IMR-90 (cell line): ENCODE results near the gene KRT38. TPM values are rescaled to one million over a fixed set of nuclear protein-coding genes. Genes with fewer than 3 reads are reported as not detected.

Experiments used
- ATAC-seq: fragments of 200-7000 bp; cut with Tn5 transposase; 2 replicates; pipeline ENCODE4 v1.9.1; 2020; ENCODE audit warnings: low read depth, mild to moderate bottlenecking, moderate library complexity
- BruUV-seq: library from RNA; stranded (reverse); fragments of 400-500 nt; replicated peaks from 2 replicates; lab custom pipeline; 2021; lab: Mats Ljungman, UMichigan
- CTCF ChIA-PET: fragments of 300-600 bp; formaldehyde crosslinking; extraction: SDS; loops from one replicate; lab custom pipeline; 2021; ENCODE audit warnings: antibody characterized with exemption; lab: Yijun Ruan, JAX
- POLR2A ChIA-PET: fragments of 300-600 bp; sonication (Branson Sonifier 250); formaldehyde crosslinking; loops from one replicate; lab custom pipeline; 2022; ENCODE audit warnings: antibody characterized with exemption; ENCODE audit not compliant: unreplicated experiment; lab: Charles Lee
- DNase-seq: peaks from one replicate; pipeline ENCODE4 v3.0.0; 2013
- H2AFZ ChIP-seq: replicated peaks from 2 replicates; pipeline ENCODE3; 2013; ENCODE audit warnings: low read length, mild to moderate bottlenecking; ENCODE audit not compliant: poor library complexity
- H2AK5ac ChIP-seq: 2 replicates; pipeline ENCODE4 v1.6.1; 2013; ENCODE audit warnings: low read depth, low read length, inconsistent platforms
- H2AK9ac ChIP-seq: replicated peaks from 2 replicates; pipeline ENCODE3; 2013; ENCODE audit warnings: mild to moderate bottlenecking, low read depth, low read length, moderate library complexity; ENCODE audit not compliant: poor library complexity
- H2BK120ac ChIP-seq: 2 replicates; pipeline ENCODE4 v1.6.1; 2013; ENCODE audit warnings: low read depth, low read length, inconsistent platforms
- H2BK15ac ChIP-seq: 3 replicates; pipeline ENCODE4 v1.6.1; 2013; ENCODE audit warnings: low read depth, low read length, inconsistent platforms
- H2BK20ac ChIP-seq: 2 replicates; pipeline ENCODE4 v1.6.1; 2013; ENCODE audit warnings: low read depth, mild to moderate bottlenecking, inconsistent platforms, low read length, moderate library complexity
- H2BK5ac ChIP-seq: 2 replicates; pipeline ENCODE4 v1.6.1; 2013; ENCODE audit warnings: mild to moderate bottlenecking, low read depth, low read length, inconsistent platforms; ENCODE audit not compliant: poor library complexity, severe bottlenecking
- H3K14ac ChIP-seq: replicated peaks from 2 replicates; pipeline ENCODE4 v1.6.1; 2013; ENCODE audit warnings: low read depth, low read length, inconsistent platforms
- H3K18ac ChIP-seq: 2 replicates; pipeline ENCODE4 v1.6.1; 2013; ENCODE audit warnings: low read depth, low read length, control low read depth
- H3K23ac ChIP-seq: 2 replicates; pipeline ENCODE4 v1.6.1; 2013; ENCODE audit warnings: low read depth, low read length, inconsistent platforms
- H3K27ac ChIP-seq: 2 replicates; pipeline ENCODE4 v1.5.1; 2013; ENCODE audit warnings: mild to moderate bottlenecking, control low read depth, low read length; ENCODE audit not compliant: insufficient read depth
- H3K27me3 ChIP-seq: 2 replicates; pipeline ENCODE4 v1.6.1; 2013; ENCODE audit warnings: low read length; ENCODE audit not compliant: control insufficient read depth, insufficient read depth
- H3K36me3 ChIP-seq: 2 replicates; pipeline ENCODE4 v1.6.1; 2013; ENCODE audit warnings: low read length, mixed read lengths; ENCODE audit not compliant: control insufficient read depth, insufficient read depth
- H3K4ac ChIP-seq: 2 replicates; pipeline ENCODE4 v1.6.1; 2013; ENCODE audit warnings: low read depth, low read length, inconsistent platforms
- H3K4me1 ChIP-seq: 2 replicates; pipeline ENCODE4 v1.6.1; 2013; ENCODE audit warnings: low read length, mixed read lengths; ENCODE audit not compliant: control insufficient read depth, insufficient read depth
- H3K4me2 ChIP-seq: 2 replicates; pipeline ENCODE4 v1.6.1; 2013; ENCODE audit warnings: low read depth, mild to moderate bottlenecking, control low read depth, low read length, moderate library complexity
- H3K4me3 ChIP-seq: 2 replicates; pipeline ENCODE4 v1.5.1; 2013; ENCODE audit warnings: low read depth, mild to moderate bottlenecking, control low read depth, low read length, moderate library complexity; ENCODE audit not compliant: insufficient read depth
- H3K56ac ChIP-seq: 2 replicates; pipeline ENCODE4 v1.6.1; 2013; ENCODE audit warnings: low read length, inconsistent platforms; ENCODE audit not compliant: insufficient read depth; ENCODE audit errors: extremely low read depth
- H3K79me1 ChIP-seq, 2 experiments: 2 replicates each; pipeline ENCODE4 v1.6.1; 2013; ENCODE audit warnings: low read length in 2 of 2, inconsistent platforms in 1 of 2, low read depth in 1 of 2
- H3K9ac ChIP-seq: 2 replicates; pipeline ENCODE4 v1.6.1; 2013; ENCODE audit warnings: low read depth, low read length, control low read depth
- H3K9me1 ChIP-seq: 2 replicates; pipeline ENCODE4 v1.6.1; 2013; ENCODE audit warnings: low read length, inconsistent platforms; ENCODE audit not compliant: insufficient read depth
- H3K9me3 ChIP-seq: 2 replicates; pipeline ENCODE4 v1.6.1; 2013; ENCODE audit warnings: low read length; ENCODE audit not compliant: control insufficient read depth, insufficient read depth
- H4K20me1 ChIP-seq: 2 replicates; pipeline ENCODE4 v1.6.1; 2013; ENCODE audit warnings: low read length, inconsistent platforms; ENCODE audit not compliant: insufficient read depth
- H4K5ac ChIP-seq: 2 replicates; pipeline ENCODE4 v1.6.1; 2013; ENCODE audit warnings: mild to moderate bottlenecking, low read depth, low read length, control low read depth
- H4K8ac ChIP-seq, 2 experiments: 2 replicates each; pipeline ENCODE4 v1.6.1; 2013; ENCODE audit warnings: low read depth in 2 of 2, low read length in 2 of 2, control low read depth in 1 of 2, inconsistent platforms in 1 of 2
- H4K91ac ChIP-seq: 2 replicates; pipeline ENCODE4 v1.6.1; 2013; ENCODE audit warnings: low read depth, low read length, inconsistent platforms; ENCODE audit not compliant: insufficient read depth
- CEBPB ChIP-seq: IDR thresholded peaks from 2 replicates; pipeline ENCODE4 v1.6.1; 2012; ENCODE audit warnings: low read depth, low read length, improper control_type of control experiment
- CHD1 ChIP-seq: IDR thresholded peaks from 2 replicates; pipeline ENCODE4 v1.6.1; 2012; ENCODE audit warnings: low read depth, low read length, improper control_type of control experiment
- FOS ChIP-seq: fragments of 150-350 bp; IDR thresholded peaks from 2 replicates; pipeline ENCODE4 v1.6.1; 2016; ENCODE audit warnings: low read depth, low read length
- POLR2A ChIP-seq: IDR thresholded peaks from 2 replicates; pipeline ENCODE4 v1.6.1; 2012; ENCODE audit warnings: mild to moderate bottlenecking, low read depth, low read length
- RCOR1 ChIP-seq: IDR thresholded peaks from 2 replicates; pipeline ENCODE4 v1.6.1; 2012; ENCODE audit warnings: mild to moderate bottlenecking, low read length, improper control_type of control experiment; ENCODE audit not compliant: insufficient replicate concordance
- WGBS, 2 experiments: methylation state at CpG; one replicate each; pipeline versions ENCODE4 v1.1.5 to v1.1.7; 2013; ENCODE audit warnings: missing lambda C conversion rate in 2 of 2; ENCODE audit not compliant: insufficient read length in 1 of 2; ENCODE audit errors: extremely low coverage in 2 of 2; 5-methylcytosine and 5-hydroxymethylcytosine counted together
- dilution Hi-C: fragments of 300-500 bp; cut with HindIII; formaldehyde crosslinking; loops from one replicate; pipeline ENCODE4 v1.14.3; 2018; ENCODE audit warnings: low sequenced_read_pairs; ENCODE audit not compliant: unreplicated experiment
- in situ Hi-C: fragments of 300-500 bp; cut with MboI; formaldehyde crosslinking; loops from 3 replicates; pipeline ENCODE4 v1.14.3; 2019; ENCODE audit warnings: low sequenced_read_pairs, inconsistent platforms, mixed read lengths
- intact Hi-C: fragments of 100-400 bp; cut with micrococcal nuclease; formaldehyde crosslinking; loops from 2 replicates; pipeline ENCODE4 v1.10.0; 2022
- polyA plus RNA-seq, 3 experiments: library from polyadenylated mRNA; depleted of rRNA; stranded (reverse); fragments of >200 nt; gene quantifications; 2 replicates each; pipeline ENCODE4 v1.2.3, GENCODE V29; 2012; ENCODE audit warnings: low replicate concordance in 1 of 3
- total RNA-seq: library from RNA; depleted of rRNA; stranded (reverse); fragments of >200 nt; gene quantifications from 2 replicates; pipeline ENCODE4 v1.2.3, GENCODE V29; 2012
- TF ChIP-seq, protein P1 (sequence below): fragments of 150-350 bp; IDR thresholded peaks from 2 replicates; pipeline ENCODE4 v1.6.1; 2016; ENCODE audit warnings: low read depth, mild to moderate bottlenecking, low read length, moderate library complexity, borderline replicate concordance

The KRT38 gene
- total and polyA plus RNA-seq, 2 of the 4 experiments (the other 2 are of a cell fraction), result 0.09 TPM; not detected in 1

DNA sequence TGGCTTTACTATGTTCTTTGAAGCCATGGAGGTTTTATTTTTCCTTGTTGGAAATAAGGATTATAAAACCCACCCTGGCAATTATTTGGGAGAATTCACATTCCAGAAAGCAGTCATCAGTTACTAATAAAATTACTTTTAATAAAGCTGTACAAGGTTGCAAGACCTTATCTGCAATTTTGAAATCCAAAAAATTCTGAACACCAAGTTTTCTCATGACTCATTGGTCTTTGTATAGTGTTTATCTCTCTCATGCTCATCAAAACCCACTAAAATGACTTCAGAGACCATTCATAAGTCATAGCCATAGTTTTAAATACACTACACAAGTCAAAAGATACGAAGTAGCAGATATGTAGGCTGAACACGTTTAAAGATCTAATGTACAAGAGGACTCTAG, 6.0 kb upstream of the KRT38 start:
- H3K4me2 ChIP-seq, result peak overlapping the region; percentile 22; the same call in 1 of the 2 replicates
- H2BK120ac ChIP-seq, result peak overlapping the region; percentile 41; the same call in 1 of the 2 replicates
- no peak overlapping the region for H2AK9ac ChIP-seq
- no peak overlapping the region for H3K14ac ChIP-seq
- dilution Hi-C loops (no loop called here), in situ Hi-C loops (no loop called here), intact Hi-C loops (no loop called here)
- no peak overlapping the region for H3K4ac ChIP-seq
- no peaks in the 10 kb centered on the region; the same call in 1 of the 2 replicates for H3K27me3 ChIP-seq
- no peak overlapping the region for H3K56ac ChIP-seq
- no peak for TF ChIP-seq RCOR1
- TF ChIP-seq CEBPB, result peak; percentile 64
- TF ChIP-seq, protein P1, sequence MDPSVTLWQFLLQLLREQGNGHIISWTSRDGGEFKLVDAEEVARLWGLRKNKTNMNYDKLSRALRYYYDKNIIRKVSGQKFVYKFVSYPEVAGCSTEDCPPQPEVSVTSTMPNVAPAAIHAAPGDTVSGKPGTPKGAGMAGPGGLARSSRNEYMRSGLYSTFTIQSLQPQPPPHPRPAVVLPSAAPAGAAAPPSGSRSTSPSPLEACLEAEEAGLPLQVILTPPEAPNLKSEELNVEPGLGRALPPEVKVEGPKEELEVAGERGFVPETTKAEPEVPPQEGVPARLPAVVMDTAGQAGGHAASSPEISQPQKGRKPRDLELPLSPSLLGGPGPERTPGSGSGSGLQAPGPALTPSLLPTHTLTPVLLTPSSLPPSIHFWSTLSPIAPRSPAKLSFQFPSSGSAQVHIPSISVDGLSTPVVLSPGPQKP, result no peak
- TF ChIP-seq POLR2A, result no peak
- peak; percentile 64; the same call in 1 of the 2 replicates for TF ChIP-seq FOS
- no peak for TF ChIP-seq CHD1
- DNase-seq (peak; percentile 86), ATAC-seq (peak; percentile 80)
- peak overlapping the region; percentile 31 for H2BK5ac ChIP-seq
- no peak overlapping the region for H4K5ac ChIP-seq
- ChIA-PET POLR2A (no interaction called here), CTCF (interaction anchor here (1.2 kb wide), 1 partner anchor 216 kb away, joined by 3 read pairs; no protein-coding TSS in a partner anchor)
- BruUV-seq, result no TSS peak
- no peak overlapping the region; the same call in 1 of the 2 replicates for H4K91ac ChIP-seq
- WGBS, 2 experiments, result no CpG with 5 or more reads among the region's 2 CpGs
- no peak overlapping the region for H3K23ac ChIP-seq
- H3K27ac ChIP-seq, result no peak overlapping the region
- H2BK20ac ChIP-seq, result peak overlapping the region; percentile 61; the same call in 1 of the 2 replicates
- peak overlapping the region in 1 of 2 experiments; percentile 44; a peak in 1 of 4 replicates for H4K8ac ChIP-seq
- H3K9me3 ChIP-seq, result peaks cover 5% of the 10 kb centered on the region
- no peaks in the 10 kb centered on the region for H4K20me1 ChIP-seq
- no peak overlapping the region for H2AFZ ChIP-seq
- peaks cover 5% of the 10 kb centered on the region for H3K9me1 ChIP-seq
- no peak overlapping the region for H3K9ac ChIP-seq
- H3K4me3 ChIP-seq, result no peak overlapping the region
- no peaks in the 10 kb centered on the region for H3K36me3 ChIP-seq
- no peak overlapping the region for H2AK5ac ChIP-seq
- no peaks in the 10 kb centered on the region for H3K79me1 ChIP-seq
- 0 out of 3 replicates have a peak overlapping the region, but pooled peaks have one; percentile 48 for H2BK15ac ChIP-seq
- peaks cover 8% of the 10 kb centered on the region for H3K4me1 ChIP-seq
- H3K18ac ChIP-seq, result peak overlapping the region; percentile 70
